Measurements from ENCODE around the gene TCEA2. TPM values are rescaled to one million over a fixed set of nuclear protein-coding genes. Genes with fewer than 3 reads are reported as not detected.
A peak's percentile ranks its signal among the peaks of the same experiment; 100 is the strongest.

TCEA2 gene
- total and polyA plus RNA-seq, 2 of the 13 experiments (the other 11 are each of a cell fraction or from before 2014, with no cell fraction given): 28.1 to 33.7 TPM

GRCh38 chr20:64064145-64064698 lies 1.2 kb downstream of the TCEA2 start (continued):
- TF ChIP-seq ARID5B (CRISPR knock-in tag; IDR thresholded peaks at IDR 0.05) (no peak), POGK (CRISPR knock-in tag; conservative IDR thresholded peaks at IDR 0.05) (no peak), SAFB2 (CRISPR knock-in tag; IDR thresholded peaks at IDR 0.05; ENCODE audit: borderline replicate concordance, low read depth) (no peak; the same call in 1 of the 2 replicates), REST (IDR thresholded peaks at IDR 0.05; ENCODE audit: borderline replicate concordance in 1 of 2, low read depth in 1 of 2, low read length in 2 of 2) (no peak), HNF1A (IDR thresholded peaks at IDR 0.05; ENCODE audit: low read depth) (no peak), HNF1A (CRISPR knock-in tag; IDR thresholded peaks at IDR 0.05; ENCODE audit: borderline replicate concordance) (peak; percentile 66)
- TF ChIP-seq, protein P1, sequence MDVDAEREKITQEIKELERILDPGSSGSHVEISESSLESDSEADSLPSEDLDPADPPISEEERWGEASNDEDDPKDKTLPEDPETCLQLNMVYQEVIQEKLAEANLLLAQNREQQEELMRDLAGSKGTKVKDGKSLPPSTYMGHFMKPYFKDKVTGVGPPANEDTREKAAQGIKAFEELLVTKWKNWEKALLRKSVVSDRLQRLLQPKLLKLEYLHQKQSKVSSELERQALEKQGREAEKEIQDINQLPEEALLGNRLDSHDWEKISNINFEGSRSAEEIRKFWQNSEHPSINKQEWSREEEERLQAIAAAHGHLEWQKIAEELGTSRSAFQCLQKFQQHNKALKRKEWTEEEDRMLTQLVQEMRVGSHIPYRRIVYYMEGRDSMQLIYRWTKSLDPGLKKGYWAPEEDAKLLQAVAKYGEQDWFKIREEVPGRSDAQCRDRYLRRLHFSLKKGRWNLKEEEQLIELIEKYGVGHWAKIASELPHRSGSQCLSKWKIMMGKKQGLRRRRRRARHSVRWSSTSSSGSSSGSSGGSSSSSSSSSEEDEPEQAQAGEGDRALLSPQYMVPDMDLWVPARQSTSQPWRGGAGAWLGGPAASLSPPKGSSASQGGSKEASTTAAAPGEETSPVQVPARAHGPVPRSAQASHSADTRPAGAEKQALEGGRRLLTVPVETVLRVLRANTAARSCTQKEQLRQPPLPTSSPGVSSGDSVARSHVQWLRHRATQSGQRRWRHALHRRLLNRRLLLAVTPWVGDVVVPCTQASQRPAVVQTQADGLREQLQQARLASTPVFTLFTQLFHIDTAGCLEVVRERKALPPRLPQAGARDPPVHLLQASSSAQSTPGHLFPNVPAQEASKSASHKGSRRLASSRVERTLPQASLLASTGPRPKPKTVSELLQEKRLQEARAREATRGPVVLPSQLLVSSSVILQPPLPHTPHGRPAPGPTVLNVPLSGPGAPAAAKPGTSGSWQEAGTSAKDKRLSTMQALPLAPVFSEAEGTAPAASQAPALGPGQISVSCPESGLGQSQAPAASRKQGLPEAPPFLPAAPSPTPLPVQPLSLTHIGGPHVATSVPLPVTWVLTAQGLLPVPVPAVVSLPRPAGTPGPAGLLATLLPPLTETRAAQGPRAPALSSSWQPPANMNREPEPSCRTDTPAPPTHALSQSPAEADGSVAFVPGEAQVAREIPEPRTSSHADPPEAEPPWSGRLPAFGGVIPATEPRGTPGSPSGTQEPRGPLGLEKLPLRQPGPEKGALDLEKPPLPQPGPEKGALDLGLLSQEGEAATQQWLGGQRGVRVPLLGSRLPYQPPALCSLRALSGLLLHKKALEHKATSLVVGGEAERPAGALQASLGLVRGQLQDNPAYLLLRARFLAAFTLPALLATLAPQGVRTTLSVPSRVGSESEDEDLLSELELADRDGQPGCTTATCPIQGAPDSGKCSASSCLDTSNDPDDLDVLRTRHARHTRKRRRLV (CRISPR knock-in tag; IDR thresholded peaks at IDR 0.05): no peak
